Fibroblast of mammary gland (primary cell): ENCODE data around the gene RNF157.

Experiments used
- DNase-seq: peaks from one replicate; pipeline ENCODE4 v3.0.0-alpha.2; 2010; ENCODE audit warnings: low read depth
- H3K4me3 ChIP-seq: 2 replicates; pipeline ENCODE4 v1.5.1; 2011; ENCODE audit warnings: low read depth, mild to moderate bottlenecking, low read length, moderate library complexity; ENCODE audit not compliant: control insufficient read depth
- TF ChIP-seq, protein P1 (sequence below): conservative IDR thresholded peaks from 2 replicates; pipeline ENCODE4 v1.5.1; 2011; ENCODE audit warnings: low read depth, low read length, inconsistent platforms; ENCODE audit not compliant: control insufficient read depth, insufficient read depth

RNF157 gene

GRCh38 chr17:76115138-76115754 is 125.0 kb downstream of the RNF157 start:
- no peak for DNase-seq
- TF ChIP-seq, protein P1, sequence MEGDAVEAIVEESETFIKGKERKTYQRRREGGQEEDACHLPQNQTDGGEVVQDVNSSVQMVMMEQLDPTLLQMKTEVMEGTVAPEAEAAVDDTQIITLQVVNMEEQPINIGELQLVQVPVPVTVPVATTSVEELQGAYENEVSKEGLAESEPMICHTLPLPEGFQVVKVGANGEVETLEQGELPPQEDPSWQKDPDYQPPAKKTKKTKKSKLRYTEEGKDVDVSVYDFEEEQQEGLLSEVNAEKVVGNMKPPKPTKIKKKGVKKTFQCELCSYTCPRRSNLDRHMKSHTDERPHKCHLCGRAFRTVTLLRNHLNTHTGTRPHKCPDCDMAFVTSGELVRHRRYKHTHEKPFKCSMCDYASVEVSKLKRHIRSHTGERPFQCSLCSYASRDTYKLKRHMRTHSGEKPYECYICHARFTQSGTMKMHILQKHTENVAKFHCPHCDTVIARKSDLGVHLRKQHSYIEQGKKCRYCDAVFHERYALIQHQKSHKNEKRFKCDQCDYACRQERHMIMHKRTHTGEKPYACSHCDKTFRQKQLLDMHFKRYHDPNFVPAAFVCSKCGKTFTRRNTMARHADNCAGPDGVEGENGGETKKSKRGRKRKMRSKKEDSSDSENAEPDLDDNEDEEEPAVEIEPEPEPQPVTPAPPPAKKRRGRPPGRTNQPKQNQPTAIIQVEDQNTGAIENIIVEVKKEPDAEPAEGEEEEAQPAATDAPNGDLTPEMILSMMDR = no peak
- no peak overlapping the region for H3K4me3 ChIP-seq

- H3K4me3 ChIP-seq = no peak overlapping the region
- TF ChIP-seq, protein P1 = no peak
- DNase-seq = peak; percentile 10
Observed at GRCh38 chr17:76111956-76112355, 128.3 kb downstream of the RNF157 start.

DNA sequence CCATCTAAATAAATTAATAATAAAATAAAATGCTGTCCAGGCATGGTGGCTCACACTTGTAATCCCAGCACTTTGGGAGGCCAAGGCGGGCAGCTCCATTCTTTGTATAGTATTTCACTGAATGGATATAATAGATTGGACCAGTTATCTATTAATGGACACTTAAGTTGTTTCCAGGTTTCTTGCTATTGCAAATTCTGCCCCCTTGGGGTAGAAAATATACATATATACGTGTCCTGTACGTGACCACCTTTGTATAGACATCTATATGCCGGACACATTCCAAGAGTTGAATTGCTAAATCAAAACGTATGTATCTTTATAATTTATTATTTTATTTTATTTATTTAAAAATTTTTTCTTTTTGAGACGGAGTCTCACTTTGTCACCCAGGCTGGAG is 132.8 kb downstream of the RNF157 start:
- peak; percentile 22 for DNase-seq
- TF ChIP-seq, protein P1 = peak; percentile 23
- no peak overlapping the region for H3K4me3 ChIP-seq

- TF ChIP-seq, protein P1 = no peak
- no peak overlapping the region for H3K4me3 ChIP-seq
- no peak for DNase-seq
Observed at GRCh38 chr17:76106703-76107102, 133.6 kb downstream of the RNF157 start.

GRCh38 chr17:76104896-76105231 is 135.4 kb downstream of the RNF157 start:
- TF ChIP-seq, protein P1 = no peak
- H3K4me3 ChIP-seq = no peak overlapping the region
- DNase-seq = no peak

GRCh38 chr17:76104140-76104895 is 136.0 kb downstream of the RNF157 start:
- H3K4me3 ChIP-seq = peak overlapping the region; percentile 89
- TF ChIP-seq, protein P1 = no peak
- no peak for DNase-seq
